Measurements from ENCODE around the gene RFX2. TPM values are rescaled to one million over a fixed set of nuclear protein-coding genes. Genes with fewer than 3 reads are reported as not detected.

RFX2 gene
- total RNA-seq, 1 experiment from 2014 or later = 3.7 TPM

DNA sequence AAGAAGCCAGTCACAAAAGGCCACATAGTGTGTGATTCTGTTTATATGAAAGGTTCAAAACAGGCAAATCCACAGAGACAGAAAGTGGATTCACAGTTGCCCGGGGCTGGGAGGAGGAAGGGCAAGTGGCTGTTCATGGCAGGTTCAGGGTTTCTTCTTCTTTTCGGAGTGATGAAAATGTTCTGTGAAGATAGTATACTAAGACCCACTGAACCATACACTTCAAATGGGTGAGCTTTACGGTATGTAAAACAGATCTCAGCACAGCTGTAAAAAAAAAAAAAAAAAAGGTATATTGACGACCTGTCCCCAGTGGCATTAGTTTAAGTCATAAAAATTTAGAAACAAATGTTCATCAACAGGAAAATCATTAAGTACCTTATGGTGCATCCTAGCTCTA, 32.2 kb downstream of the RFX2 start:
- Histone ChIP-seq H3K56ac (ENCODE audit: insufficient read length, low read depth, low read length) (no peak overlapping the region), H2AK5ac (ENCODE audit: insufficient read length, low read length) (no peak overlapping the region), H4K20me1 (ENCODE audit: control insufficient read depth, insufficient read depth, insufficient read length) (no peaks in the 10 kb centered on the region), H3K18ac (ENCODE audit: insufficient read length, low read depth, low read length) (no peak overlapping the region), H3K4me1 (ENCODE audit: insufficient read depth, low read length) (no peaks in the 10 kb centered on the region; the same call in 1 of the 2 replicates), H4K8ac (replicated peaks; ENCODE audit: insufficient read length, low read depth, low read length) (no peak overlapping the region), H4K5ac (ENCODE audit: insufficient read length, low read depth, low read length) (no peak overlapping the region), H2BK20ac (ENCODE audit: low read depth, low read length, poor library complexity, severe bottlenecking) (no peak overlapping the region), H3K79me2 (ENCODE audit: insufficient read depth, low read length) (no peaks in the 10 kb centered on the region), H2BK5ac (ENCODE audit: insufficient read length, low read length) (no peak overlapping the region), H3K23ac (ENCODE audit: insufficient read length, low read depth, low read length) (no peak overlapping the region), H3T11ph (ENCODE audit: low read length) (no peak overlapping the region), H2BK12ac (ENCODE audit: insufficient read length, low read depth, low read length) (no peak overlapping the region), H3K9ac (ENCODE audit: extremely low read depth, insufficient read length, low read length) (no peak overlapping the region), H3K4me2 (ENCODE audit: insufficient read depth, insufficient read length, low read length) (no peak overlapping the region), H3K4ac (ENCODE audit: low read depth, low read length) (no peak overlapping the region), H2BK15ac (ENCODE audit: low read depth, low read length) (no peak overlapping the region), H4K91ac (ENCODE audit: insufficient read length, low read depth, low read length) (no peak overlapping the region), H2AFZ (ENCODE audit: low read length) (no peak overlapping the region), H3K23me2 (ENCODE audit: insufficient read length, low read depth, low read length, poor library complexity, severe bottlenecking) (no peaks in the 10 kb centered on the region), H3K9me3 (ENCODE audit: control insufficient read depth, low read depth, low read length) (no peaks in the 10 kb centered on the region), H2BK120ac (ENCODE audit: low read depth, low read length, poor library complexity, severe bottlenecking) (no peak overlapping the region), H3K79me1 (ENCODE audit: insufficient read depth, low read depth, low read length, poor library complexity, severe bottlenecking) (no peaks in the 10 kb centered on the region), H3K27ac (ENCODE audit: insufficient read length, low read depth, low read length) (no peak overlapping the region), H3K14ac (ENCODE audit: insufficient read depth, low read length) (no peak overlapping the region), H3K27me3 (ENCODE audit: insufficient read depth, low read length) (no peaks in the 10 kb centered on the region)
- peaks cover 13% of the 10 kb centered on the region for H3K27me3 Mint-ChIP-seq (ENCODE audit: low read depth)
- no peaks in the 10 kb centered on the region for H3K9me3 Mint-ChIP-seq
- H3K4me1 Mint-ChIP-seq = peaks cover 3 to 5% of the 10 kb centered on the region in 2 experiments
- H3K4me3 Mint-ChIP-seq = no peak overlapping the region; a peak in 1 of 5 replicates
- WGBS (ENCODE audit: extremely low coverage, insufficient read length, low lambda C conversion rate) = no CpG with 5 or more reads among the region's 4 CpGs
- no peak for DNase-seq
- TF ChIP-seq, protein P1, sequence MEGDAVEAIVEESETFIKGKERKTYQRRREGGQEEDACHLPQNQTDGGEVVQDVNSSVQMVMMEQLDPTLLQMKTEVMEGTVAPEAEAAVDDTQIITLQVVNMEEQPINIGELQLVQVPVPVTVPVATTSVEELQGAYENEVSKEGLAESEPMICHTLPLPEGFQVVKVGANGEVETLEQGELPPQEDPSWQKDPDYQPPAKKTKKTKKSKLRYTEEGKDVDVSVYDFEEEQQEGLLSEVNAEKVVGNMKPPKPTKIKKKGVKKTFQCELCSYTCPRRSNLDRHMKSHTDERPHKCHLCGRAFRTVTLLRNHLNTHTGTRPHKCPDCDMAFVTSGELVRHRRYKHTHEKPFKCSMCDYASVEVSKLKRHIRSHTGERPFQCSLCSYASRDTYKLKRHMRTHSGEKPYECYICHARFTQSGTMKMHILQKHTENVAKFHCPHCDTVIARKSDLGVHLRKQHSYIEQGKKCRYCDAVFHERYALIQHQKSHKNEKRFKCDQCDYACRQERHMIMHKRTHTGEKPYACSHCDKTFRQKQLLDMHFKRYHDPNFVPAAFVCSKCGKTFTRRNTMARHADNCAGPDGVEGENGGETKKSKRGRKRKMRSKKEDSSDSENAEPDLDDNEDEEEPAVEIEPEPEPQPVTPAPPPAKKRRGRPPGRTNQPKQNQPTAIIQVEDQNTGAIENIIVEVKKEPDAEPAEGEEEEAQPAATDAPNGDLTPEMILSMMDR (conservative IDR thresholded peaks at IDR 0.05) = no peak
- H3K36me3 Mint-ChIP-seq (ENCODE audit: insufficient read depth in 1 of 3, low read depth in 3 of 3) = no peaks in the 10 kb centered on the region
- H3K27ac Mint-ChIP-seq = no peak overlapping the region
